Neutrophil (primary cell): ENCODE results near the gene SRRM2.

Source experiments
- H3K27ac ChIP-seq: fragments of 200-600 bp; sonication (generic); 2 replicates; pipeline ENCODE4 v1.5.1; 2016; ENCODE audit warnings: mild to moderate bottlenecking, moderate library complexity
- H3K27me3 ChIP-seq: fragments of 200-600 bp; sonication (generic); 2 replicates; pipeline ENCODE4 v1.6.0; 2016; ENCODE audit warnings: mild to moderate bottlenecking
- H3K36me3 ChIP-seq: fragments of 200-600 bp; sonication (generic); 2 replicates; pipeline ENCODE4 v1.5.1; 2017
- H3K4me1 ChIP-seq, 2 experiments: fragments of 200-600 bp in 1 of 2; sonication (generic) in 1 of 2; 1 replicate in 1 of 2; 2 replicates in 1 of 2; pipeline versions ENCODE4 v1.5.1 to v1.6.1; 2013 to 2016; ENCODE audit warnings: low read depth in 1 of 2, low read length in 1 of 2, mild to moderate bottlenecking in 1 of 2, moderate library complexity in 1 of 2; ENCODE audit not compliant: control insufficient read depth in 1 of 2, insufficient read depth in 1 of 2
- H3K4me3 ChIP-seq, 2 experiments: fragments of 200-600 bp in 1 of 2; sonication (generic) in 1 of 2; 1 replicate in 1 of 2; 2 replicates in 1 of 2; pipeline ENCODE4 v1.5.1; 2013 to 2016; ENCODE audit warnings: low read depth in 1 of 2, low read length in 1 of 2, mild to moderate bottlenecking in 1 of 2, moderate library complexity in 1 of 2
- H3K9me3 ChIP-seq: fragments of 200-600 bp; sonication (generic); 2 replicates; pipeline ENCODE4 v1.5.1; 2016
- TF ChIP-seq, protein P1 (sequence below): fragments of 200-600 bp; sonication (generic); IDR thresholded peaks from 2 replicates; pipeline ENCODE4 v1.5.1; 2016; ENCODE audit warnings: antibody characterized with exemption

SRRM2 gene

DNA sequence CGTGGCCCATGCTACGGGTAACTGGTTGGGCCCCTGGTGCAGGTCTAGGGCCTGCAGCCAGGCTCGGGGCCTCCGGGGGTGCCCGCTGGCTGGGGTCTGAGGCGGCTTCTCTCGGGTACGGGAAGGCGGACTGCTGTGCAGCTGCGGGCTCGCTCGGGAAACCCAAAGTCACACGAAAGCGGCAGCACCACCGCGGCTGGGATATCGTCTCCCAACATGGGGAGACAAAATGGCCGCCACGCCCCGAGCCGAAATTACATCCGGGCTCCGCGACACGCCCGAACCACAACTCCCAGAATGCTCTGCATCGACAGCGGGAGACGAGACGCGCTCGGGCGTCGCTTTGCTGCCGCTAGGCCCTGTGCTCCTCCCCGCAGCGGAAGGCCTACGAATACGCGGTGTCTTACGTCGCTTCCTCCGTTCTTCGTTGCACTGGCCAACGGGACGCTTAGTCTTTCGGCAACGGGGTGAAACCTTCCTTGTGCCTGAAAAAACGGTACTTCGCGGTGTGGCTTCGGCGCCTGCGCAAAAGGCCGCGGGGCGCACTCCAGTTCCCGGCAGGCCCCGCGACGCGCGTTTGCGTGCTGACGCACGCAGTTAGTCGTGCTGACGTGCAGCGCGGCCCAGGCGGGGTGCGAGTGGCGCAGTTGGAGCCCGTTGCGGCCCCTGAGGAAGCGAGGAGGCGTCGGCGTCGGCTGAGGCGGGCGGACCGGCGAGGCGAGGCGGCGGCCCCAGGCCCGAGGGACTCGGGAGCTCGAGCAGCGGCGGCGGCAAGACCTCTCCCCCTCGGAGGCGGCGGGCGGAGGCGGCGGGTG lies at the start of gene SRRM2:
Gene SRRM2, plus strand, starts transcription at position 604 of the 815 bp plus-strand sequence. CDS start 3,727 bp downstream, outside the sequence.
- Histone ChIP-seq H3K4me3 (peak within 1 kb of the TSS; percentile 90 to 98), H3K27ac (peak within 1 kb of the TSS; percentile 94), H3K27me3 (no peaks in the 10 kb centered on the region), H3K9me3 (no peaks in the 10 kb centered on the region), H3K4me1 (peaks cover 35 to 37% of the 10 kb centered on the region in 2 experiments), H3K36me3 (peaks cover under 1% of the 10 kb centered on the region)
- TF ChIP-seq, protein P1, sequence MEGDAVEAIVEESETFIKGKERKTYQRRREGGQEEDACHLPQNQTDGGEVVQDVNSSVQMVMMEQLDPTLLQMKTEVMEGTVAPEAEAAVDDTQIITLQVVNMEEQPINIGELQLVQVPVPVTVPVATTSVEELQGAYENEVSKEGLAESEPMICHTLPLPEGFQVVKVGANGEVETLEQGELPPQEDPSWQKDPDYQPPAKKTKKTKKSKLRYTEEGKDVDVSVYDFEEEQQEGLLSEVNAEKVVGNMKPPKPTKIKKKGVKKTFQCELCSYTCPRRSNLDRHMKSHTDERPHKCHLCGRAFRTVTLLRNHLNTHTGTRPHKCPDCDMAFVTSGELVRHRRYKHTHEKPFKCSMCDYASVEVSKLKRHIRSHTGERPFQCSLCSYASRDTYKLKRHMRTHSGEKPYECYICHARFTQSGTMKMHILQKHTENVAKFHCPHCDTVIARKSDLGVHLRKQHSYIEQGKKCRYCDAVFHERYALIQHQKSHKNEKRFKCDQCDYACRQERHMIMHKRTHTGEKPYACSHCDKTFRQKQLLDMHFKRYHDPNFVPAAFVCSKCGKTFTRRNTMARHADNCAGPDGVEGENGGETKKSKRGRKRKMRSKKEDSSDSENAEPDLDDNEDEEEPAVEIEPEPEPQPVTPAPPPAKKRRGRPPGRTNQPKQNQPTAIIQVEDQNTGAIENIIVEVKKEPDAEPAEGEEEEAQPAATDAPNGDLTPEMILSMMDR = no peak

DNA sequence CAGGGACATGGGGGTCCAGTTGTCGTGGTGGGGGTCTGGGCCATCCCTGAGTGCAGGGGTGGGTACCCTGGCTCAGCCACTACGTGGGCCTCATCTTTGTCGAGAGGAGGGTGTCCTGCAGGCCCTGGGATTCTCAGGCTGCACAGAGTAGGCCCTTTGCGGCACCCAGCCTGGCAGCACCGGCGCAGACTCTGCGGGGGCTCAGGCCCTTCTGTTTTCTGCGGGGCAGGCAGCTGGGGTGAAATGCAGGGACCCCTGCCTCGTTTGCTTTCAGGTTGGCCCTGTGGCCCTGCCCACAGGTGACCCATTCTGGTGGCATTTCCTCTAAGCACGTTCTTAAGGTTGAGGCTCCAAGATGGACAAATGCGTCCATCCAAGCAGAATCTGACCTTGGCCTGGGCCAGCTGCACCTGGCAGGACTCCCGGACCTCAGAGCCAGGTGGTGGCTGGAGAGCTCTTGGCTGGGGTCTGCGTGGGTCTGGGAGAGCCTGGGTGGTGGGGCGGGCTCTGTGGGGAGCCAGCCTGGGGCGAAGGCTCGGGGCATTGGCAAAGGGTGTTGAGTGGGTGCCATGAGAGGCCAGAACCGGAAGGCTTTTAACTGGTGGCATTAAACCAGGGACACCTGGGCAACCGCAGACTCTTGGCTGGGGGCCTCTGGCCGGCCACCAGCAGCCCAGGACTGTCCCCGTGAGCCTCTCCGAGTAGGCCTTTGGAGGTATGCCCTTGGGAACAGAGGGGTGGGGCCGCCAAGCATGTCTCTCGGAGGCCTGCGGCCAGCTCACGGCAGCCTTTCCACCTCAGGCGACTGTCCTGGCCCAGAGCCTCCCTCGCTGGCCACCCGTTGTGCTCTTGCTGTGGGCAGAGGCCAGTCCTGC lies 49.3 kb upstream of the SRRM2 start:
- no peaks in the 10 kb centered on the region for H3K27me3 ChIP-seq
- TF ChIP-seq, protein P1 = no peak
- peaks cover 100% of the 10 kb centered on the region for H3K36me3 ChIP-seq
- no peak overlapping the region for H3K27ac ChIP-seq
- no peak overlapping the region for H3K4me3 ChIP-seq
- no peaks in the 10 kb centered on the region for H3K4me1 ChIP-seq
- no peaks in the 10 kb centered on the region for H3K9me3 ChIP-seq

GRCh38 chr16:2704166-2704982 lies 48.1 kb upstream of the SRRM2 start:
- H3K4me1 ChIP-seq = no peaks in the 10 kb centered on the region
- no peak overlapping the region for H3K27ac ChIP-seq
- peaks cover 100% of the 10 kb centered on the region for H3K36me3 ChIP-seq
- H3K9me3 ChIP-seq = no peaks in the 10 kb centered on the region
- no peak overlapping the region for H3K4me3 ChIP-seq
- H3K27me3 ChIP-seq = no peaks in the 10 kb centered on the region
- TF ChIP-seq, protein P1 = no peak

GRCh38 chr16:2704983-2705275 lies 47.5 kb upstream of the SRRM2 start:
- TF ChIP-seq, protein P1 = no peak
- no peaks in the 10 kb centered on the region for H3K27me3 ChIP-seq
- no peaks in the 10 kb centered on the region for H3K9me3 ChIP-seq
- no peaks in the 10 kb centered on the region for H3K4me1 ChIP-seq
- H3K36me3 ChIP-seq = peaks cover 100% of the 10 kb centered on the region
- no peak overlapping the region for H3K4me3 ChIP-seq
- no peak overlapping the region for H3K27ac ChIP-seq

- TF ChIP-seq, protein P1 = no peak
- Histone ChIP-seq H3K36me3 (peaks cover 100% of the 10 kb centered on the region), H3K9me3 (no peaks in the 10 kb centered on the region), H3K27ac (no peak overlapping the region), H3K27me3 (no peaks in the 10 kb centered on the region), H3K4me1 (no peaks in the 10 kb centered on the region), H3K4me3 (no peak overlapping the region)
Observed at GRCh38 chr16:2705351-2705750, 47.1 kb upstream of the SRRM2 start.
